Activated CD4-positive, alpha-beta T cell treated with anti-CD3 and anti-CD28 coated beads, Interleukin-2, amount 50 U/mL, for 4 hours (primary cell): ENCODE measurements around the gene LILRA1.
"Not testable (repeated sequence)": the region's sequence is repeated elsewhere in the genome, so short reads cannot be mapped to it uniquely, and the experiment has no call there.

Experiments
- DNase-seq, 2 experiments: peaks; one replicate each; pipeline ENCODE4 v3.0.0-alpha.2; 2020

LILRA1 gene

DNA sequence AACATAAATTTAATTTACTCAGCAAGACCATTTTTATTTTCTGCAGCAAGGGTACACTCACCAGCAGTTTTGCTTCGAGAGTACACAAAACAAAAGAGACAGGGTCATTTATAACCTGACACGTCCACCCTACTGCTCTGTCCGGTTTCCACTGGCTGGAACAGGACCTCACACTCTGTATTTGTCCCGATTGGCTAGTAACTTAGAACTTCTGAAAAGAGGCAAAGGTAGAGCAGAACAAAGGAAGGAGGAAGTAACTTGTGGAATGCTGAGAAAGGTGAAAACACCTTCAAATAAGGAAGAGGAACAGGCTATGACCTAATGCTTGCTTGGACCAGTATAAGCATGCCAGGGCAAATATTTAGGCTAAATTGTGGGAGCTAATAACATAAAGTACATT lies 34.5 kb downstream of the LILRA1 start:
- DNase-seq = not testable (repeated sequence)

DNA sequence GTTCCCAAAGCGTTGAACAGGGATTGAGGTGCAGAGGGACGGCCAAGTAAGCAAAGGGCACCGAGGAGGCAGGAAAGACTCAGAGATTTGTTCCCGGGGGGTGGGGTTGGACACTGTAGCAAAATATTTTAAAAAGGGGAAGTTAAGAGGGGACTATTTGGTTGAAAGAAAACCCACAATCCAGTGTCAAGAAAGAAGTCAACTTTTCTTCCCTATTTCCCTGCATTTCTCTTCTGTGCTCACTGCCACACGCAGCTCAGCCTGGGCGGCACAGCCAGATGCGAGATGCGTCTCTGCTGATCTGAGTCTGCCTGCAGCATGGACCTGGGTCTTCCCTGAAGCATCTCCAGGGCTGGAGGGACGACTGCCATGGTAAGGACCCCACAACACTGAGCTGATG lies 36.8 kb downstream of the LILRA1 start, which contains the start of gene LILRB1:
Gene LILRB1, plus strand, starts transcription at position 223 of the 400 bp plus-strand sequence. CDS start 590 bp downstream, outside the sequence.
- not testable (repeated sequence) for DNase-seq

DNA sequence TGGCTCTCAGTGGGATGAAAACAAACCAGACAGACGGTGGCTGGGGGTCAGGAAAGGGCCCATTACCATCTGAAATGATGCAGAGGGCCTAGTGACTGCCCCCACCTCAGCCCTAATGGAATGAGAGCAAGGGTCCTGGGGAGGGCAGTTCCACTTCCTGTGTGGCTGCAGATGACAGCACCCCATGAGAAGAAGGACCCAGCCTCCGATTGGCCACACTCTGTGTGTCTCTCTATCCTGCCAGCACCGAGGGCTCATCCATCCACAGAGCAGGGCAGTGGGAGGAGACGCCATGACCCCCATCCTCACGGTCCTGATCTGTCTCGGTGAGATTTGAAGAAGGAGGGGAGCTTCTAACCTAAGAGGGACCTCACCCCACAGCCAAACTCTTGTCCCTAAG lies 37.4 kb downstream of the LILRA1 start:
- no peak for DNase-seq

GRCh38 chr19:54631489-54632337 lies 38.3 kb downstream of the LILRA1 start:
- not testable (repeated sequence) for DNase-seq

DNA sequence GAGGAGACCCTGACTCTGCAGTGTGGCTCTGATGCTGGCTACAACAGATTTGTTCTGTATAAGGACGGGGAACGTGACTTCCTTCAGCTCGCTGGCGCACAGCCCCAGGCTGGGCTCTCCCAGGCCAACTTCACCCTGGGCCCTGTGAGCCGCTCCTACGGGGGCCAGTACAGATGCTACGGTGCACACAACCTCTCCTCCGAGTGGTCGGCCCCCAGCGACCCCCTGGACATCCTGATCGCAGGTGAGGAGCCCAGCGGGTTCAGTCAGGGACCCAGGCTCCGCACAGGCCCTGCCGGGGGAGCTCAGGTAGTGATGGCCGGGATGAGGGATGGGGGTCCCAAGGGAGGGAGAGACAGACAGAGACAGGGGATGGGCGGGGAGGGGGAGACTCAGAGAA lies 39.1 kb downstream of the LILRA1 start:
- DNase-seq = not testable (repeated sequence)

DNA sequence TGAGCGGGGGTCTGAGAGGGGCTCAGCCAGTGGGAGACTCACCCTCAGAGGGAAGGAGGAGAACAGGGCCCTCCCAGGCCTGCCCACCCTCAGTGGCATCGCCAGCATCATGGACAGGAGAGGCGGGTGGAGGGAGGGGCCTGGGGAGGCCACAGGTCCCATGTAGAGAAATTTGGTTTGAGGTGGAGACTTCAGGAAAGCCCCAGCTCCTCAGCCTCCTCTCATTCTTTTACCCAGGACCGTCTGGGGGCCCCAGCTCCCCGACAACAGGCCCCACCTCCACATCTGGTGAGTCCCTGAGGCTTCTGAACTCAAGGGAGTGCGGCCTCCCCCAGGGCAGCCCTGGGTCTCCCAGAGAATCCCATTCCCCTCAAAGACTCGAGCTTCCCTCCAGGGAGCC lies 40.0 kb downstream of the LILRA1 start:
- DNase-seq = no peak

GRCh38 chr19:54636081-54636480 lies 42.6 kb downstream of the LILRA1 start:
- not testable (repeated sequence) for DNase-seq

GRCh38 chr19:54638683-54639082 lies 45.3 kb downstream of the LILRA1 start:
- DNase-seq = no peak

- DNase-seq = not testable (repeated sequence)
Observed at GRCh38 chr19:54642953-54643352, 49.5 kb downstream of the LILRA1 start.

DNA sequence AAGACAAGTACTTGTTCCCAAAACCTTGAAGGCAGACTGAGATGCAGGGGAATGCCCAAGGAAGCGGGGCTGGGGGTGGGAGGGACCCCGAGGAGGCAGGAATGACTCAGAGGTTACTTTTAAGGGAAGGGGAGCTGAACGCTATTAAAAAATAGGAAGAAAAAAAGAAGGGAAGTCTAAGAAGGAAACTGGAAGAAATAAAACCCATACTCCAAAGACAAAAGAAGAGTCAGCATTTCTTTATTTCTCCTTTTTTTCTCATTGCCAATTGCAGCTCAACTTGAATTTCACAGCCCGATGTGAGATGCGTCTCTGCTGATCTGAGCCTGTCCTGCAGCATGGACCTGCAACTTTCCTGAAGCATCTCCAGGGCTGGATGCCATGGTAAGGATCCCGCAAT lies 50.2 kb downstream of the LILRA1 start:
- DNase-seq = not testable (repeated sequence)

DNA sequence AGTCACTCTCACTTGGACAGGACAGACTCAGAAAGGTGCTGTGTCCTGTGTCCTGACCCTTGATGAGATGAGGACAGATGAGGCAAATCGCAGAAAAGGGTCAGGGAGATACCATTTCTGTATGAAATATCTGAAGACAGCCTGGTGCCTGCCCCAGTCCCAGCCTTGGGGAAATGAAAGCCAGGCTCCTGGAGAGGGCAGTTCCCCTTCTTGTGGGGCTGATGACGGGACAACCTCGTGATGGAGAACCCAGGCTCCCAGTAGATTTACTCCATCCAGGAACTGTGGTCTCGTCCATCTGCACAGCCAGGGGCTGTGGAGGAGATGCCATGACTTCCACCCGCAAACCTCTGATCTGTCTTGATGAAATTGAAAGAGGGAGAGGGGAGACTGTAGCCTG lies 50.6 kb downstream of the LILRA1 start:
- no peak for DNase-seq

DNA sequence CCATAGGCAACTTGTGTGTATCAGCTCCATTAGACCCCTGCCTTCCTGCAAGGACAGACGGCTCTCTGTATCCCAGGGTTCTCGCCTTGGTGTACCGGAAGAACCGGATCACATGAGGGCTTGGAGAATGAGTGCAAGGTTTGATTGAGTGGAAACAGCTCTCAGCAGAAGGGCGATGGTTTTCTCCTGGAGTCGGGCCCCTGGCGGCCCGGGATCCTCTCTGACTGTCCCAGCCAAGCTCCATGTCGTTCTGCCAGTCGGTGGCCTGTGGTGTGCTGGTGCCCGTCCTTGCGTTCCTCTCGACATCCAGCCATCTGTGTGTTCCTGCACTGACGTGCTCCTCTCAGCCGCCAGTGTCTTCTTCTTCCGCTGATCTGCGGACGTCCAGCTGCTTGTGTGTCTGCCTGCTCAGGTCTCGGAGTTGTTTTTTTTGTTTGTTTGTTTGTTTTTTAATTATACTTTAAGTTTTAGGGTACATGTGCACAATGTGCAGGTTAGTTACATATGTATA lies 53.0 kb downstream of the LILRA1 start:
- no peak for DNase-seq

- no peak for DNase-seq
Observed at GRCh38 chr19:54648129-54648528, 54.7 kb downstream of the LILRA1 start.

DNA sequence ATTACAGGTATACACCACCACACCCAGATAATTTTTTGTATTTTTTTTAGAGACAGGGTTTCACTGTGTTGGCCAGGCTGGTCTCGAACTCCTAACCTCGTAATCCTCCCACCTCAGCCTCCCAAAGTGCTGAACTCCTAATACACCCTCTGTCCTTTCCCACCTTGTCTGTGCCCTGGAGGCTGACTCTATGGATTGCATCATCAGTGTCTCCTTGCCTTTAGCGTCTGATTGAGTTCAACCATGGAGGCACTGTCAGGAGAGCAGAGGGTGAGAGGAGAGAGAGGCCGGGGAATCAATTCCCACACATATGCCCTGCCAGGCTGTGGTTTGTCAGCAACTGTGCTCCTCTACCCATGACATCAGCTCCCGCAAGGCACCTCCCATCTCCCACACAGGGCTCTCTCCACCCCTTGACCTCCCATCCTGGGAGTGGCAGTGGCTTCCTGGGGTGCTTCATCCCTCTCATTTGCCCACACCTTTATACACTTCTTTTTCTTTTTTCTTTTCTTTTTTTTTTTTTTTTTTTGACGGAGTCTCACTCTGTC lies 56.8 kb downstream of the LILRA1 start:
- no peak for DNase-seq
